SK-N-MC (cell line): ENCODE measurements around the gene FRMD3.

ENCODE experiments used
- EZH2 ChIP-seq: fragments of 200-600 bp; sonication (generic); IDR thresholded peaks from one replicate; pipeline ENCODE4 v1.6.1; 2017; ENCODE audit warnings: antibody characterized with exemption
- FOXP2 ChIP-seq: optimal IDR thresholded peaks from 2 replicates; pipeline ENCODE3; 2011; ENCODE audit warnings: mild to moderate bottlenecking, moderate library complexity; ENCODE audit not compliant: insufficient read depth; ENCODE audit errors: extremely low read length, control extremely low read depth
- POLR2AphosphoS5 ChIP-seq: IDR thresholded peaks from 2 replicates; pipeline ENCODE4 v1.6.1; 2012; ENCODE audit warnings: mild to moderate bottlenecking, low read depth, low read length, borderline replicate concordance

DNA sequence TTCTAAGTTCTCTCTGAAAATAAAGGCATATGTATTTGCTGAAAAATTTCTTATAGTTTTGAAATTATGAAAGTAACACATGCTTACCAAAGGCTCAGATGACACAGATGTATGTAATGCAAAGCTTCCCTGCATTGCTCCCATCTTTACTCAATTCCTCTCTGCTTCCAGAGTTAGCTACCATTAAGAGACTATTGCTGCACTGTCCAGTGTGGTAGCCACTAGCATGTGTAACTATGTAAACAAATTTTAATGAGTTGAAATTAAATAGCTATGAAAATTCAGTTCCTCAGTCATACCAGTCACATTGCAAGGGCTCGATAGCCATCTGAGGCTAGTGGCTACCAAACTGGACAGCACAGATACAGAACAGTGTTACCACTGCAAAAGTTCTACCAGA lies 17.9 kb downstream of the FRMD3 start:
- no peak for TF ChIP-seq POLR2AphosphoS5
- no peak for TF ChIP-seq EZH2
- TF ChIP-seq FOXP2 = no peak
